Kidney tubule cell (primary cell): Measurements from ENCODE around the gene DAP.
"Not testable (repeated sequence)": the region's sequence is repeated elsewhere in the genome, so short reads cannot be mapped to it uniquely, and the experiment has no call there.

Experiments
- DNase-seq: peaks from one replicate; pipeline ENCODE4 v3.0.0-alpha.2; 2018; ENCODE audit warnings: low spot score

Gene DAP

DNA sequence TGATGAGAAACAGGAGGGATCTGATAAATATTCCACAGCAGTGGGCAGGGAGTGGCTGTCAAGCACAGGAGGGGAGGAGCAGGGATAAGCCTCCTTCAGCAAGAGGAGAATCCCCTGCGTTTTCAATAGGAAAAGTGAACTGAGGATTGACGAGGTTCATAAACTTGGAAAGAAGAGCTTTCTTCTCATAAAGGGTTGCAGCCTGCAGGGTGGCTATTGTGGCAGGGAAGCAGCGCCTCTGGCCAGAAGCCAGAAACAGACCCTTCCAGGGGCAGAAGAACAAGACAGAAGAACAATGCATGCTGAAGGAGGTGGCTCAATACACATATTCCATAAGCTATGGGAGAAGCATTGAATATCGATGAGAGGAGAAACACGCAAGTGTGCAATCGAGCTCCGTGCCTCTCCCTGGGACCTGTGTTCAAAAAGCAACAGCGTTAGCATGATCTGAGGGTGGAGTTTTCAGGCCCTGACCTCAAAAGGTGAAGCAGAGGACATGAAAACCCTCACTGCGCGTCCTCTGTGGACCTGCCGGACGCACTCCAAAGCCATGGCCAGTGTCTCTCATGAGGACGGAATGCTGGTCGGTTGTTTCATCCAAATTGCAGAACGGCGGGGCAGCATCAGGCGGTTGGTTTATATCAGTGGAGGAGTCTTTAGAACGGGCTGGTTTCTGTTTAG, 129.6 kb downstream of the DAP start:
- no peak for DNase-seq

DNA sequence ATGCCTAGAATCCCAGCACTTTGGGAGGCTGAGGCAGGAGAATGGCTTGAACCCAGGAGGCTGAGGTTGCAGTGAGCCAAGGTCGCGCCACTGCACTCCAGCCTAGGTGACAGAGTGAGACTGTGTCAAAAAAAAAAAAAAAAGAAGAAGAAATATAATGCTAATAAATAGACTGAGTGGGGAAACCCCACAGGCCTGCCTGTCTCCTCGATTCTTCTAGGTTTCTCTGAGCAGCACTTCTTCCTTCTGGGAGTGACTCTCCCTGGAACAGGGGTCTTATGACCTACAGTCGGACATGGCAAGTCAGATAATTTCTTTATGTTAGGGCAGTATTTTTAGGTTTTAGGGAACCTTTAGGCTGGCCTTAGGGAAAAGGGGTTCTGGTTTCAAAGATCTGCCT, 130.3 kb downstream of the DAP start:
- DNase-seq, result not testable (repeated sequence)

- no peak for DNase-seq
Measured at GRCh38 chr5:10630126-10630525, 130.9 kb downstream of the DAP start.

- DNase-seq, result no peak
Measured at GRCh38 chr5:10629682-10630081, 131.4 kb downstream of the DAP start.
